GM20000 (cell line): ENCODE measurements around the gene UBTD1.

ENCODE experiments used
- DNase-seq: peaks from one replicate; pipeline ENCODE4 v3.0.0; 2012; ENCODE audit warnings: low spot score
- TF ChIP-seq, protein P1 (sequence below): IDR thresholded peaks from 2 replicates; pipeline ENCODE4 v1.5.1; 2012; ENCODE audit warnings: mild to moderate bottlenecking, control low read depth; ENCODE audit errors: extremely low read depth, missing control alignments

The UBTD1 gene

DNA sequence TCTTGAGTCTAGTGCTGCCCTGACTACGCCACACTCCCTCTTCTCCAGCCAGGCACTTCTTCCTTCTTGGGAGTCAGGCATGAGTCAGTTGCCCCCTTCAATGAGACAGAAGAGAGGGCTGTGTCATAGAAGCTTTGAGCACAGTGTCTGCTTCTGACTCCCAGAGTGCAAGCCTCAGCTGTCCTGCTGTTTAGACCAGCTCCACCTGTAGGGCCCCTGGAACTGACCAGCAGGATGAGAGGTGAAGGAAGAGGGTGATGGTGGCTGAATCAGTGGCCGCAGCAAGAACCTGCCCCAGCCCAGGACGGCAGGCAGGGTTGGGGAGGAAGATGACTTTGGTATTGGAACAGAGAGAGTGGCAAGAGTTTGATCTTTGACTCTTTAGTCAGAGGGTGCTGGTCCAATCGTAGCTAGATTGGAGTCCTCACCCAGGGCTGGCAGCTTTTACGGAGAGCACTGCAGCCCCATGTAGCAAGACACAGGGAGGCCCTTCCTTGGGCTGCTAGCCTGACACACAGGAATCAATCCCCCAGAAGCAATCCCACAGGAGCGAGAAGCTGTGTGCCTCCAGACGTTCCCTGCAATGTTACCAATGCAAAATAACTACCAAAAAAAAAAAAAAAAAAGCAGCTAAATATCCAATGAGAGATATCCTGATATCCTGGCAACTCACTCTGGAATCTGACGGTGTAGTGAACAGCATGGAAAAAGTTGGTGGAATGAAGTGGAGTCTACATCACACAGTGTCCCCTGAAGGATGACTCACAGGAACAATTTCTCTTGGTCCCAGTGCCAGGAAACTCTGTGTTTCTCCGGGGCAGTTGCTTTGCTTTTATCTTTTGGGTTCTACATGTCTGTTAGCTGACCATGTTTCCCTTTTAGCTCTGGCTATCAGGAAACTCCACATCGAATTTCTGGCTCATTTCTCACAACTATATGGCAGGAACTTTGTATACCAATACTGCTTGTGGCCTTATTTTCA lies 97.7 kb downstream of the UBTD1 start:
- DNase-seq, result no peak

DNA sequence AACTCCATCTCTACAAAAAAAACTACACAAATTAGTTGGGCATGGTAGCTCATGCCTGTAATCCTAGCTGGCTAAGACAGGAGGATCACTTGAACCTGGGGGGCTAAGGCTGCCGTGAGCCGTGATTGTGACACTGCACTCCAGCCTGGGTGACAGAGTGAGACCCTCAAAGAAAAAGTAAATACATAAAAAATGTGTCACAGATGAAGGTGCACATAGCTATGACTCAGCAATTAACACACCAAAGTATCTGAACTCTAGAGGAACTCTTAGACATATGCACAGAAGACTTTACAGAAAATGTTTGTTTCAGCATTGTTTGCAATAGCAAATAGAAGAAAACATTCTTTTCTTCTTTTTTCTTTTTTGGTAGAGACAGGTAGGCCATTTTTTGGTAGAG lies 99.1 kb downstream of the UBTD1 start:
- TF ChIP-seq, protein P1, sequence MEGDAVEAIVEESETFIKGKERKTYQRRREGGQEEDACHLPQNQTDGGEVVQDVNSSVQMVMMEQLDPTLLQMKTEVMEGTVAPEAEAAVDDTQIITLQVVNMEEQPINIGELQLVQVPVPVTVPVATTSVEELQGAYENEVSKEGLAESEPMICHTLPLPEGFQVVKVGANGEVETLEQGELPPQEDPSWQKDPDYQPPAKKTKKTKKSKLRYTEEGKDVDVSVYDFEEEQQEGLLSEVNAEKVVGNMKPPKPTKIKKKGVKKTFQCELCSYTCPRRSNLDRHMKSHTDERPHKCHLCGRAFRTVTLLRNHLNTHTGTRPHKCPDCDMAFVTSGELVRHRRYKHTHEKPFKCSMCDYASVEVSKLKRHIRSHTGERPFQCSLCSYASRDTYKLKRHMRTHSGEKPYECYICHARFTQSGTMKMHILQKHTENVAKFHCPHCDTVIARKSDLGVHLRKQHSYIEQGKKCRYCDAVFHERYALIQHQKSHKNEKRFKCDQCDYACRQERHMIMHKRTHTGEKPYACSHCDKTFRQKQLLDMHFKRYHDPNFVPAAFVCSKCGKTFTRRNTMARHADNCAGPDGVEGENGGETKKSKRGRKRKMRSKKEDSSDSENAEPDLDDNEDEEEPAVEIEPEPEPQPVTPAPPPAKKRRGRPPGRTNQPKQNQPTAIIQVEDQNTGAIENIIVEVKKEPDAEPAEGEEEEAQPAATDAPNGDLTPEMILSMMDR, result no peak
- DNase-seq, result no peak

More for the DNA sequence above, 97.7 kb downstream of the UBTD1 start:
- TF ChIP-seq, protein P1, result no peak

DNA sequence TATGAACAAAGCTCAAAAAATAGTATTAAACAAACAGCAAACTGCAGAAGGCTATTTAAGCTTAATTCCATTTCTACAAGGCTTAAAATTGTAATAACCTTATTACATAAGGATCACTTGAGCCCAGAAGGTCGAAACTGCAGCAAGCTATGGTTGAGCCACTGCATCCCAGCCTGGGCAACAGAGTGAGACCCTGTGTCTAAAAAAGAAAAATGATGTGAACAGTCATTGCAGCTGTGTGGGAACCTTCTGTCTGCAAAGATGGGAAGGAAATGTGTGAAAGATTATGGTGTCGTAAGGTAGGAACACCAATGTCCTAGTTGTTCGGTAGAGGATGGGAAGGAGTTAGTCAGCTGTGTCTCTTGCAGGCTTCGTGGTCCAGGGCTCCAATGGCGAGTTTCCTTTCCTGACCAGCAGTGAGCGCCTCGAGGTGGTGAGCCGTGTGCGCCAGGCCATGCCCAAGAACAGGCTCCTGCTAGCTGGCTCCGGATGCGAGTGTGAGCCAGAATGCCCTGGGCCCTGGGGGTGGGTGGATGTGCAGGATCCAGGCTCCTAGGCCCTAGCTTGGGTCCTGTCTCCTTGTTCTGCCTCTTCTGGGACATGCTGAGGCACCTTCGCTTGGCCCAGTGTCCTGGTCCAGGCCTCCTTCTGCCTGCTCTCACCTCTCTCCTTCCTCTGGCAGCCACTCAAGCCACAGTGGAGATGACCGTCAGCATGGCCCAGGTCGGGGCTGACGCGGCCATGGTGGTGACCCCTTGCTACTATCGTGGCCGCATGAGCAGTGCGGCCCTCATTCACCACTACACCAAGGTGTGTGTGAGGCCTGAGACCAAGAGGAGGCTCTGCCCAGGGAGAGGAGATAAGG lies 99.9 kb downstream of the UBTD1 start:
- TF ChIP-seq, protein P1, result no peak

DNA sequence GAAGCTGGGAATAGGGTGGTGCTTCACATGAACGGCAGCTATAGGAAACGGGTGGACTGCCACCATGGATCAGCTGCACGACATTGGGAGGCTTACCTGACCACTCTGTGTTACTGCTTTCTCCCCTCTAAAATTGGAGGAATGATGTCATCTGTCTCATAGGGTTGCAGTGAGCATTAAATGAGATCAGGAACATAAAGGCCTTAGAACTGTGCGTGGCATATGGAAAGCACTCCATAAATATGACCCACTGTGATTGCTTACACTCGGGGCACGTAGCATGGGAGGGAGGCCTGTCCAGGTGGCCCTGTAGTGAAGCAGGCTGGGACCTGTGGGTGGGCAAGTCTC lies 100.5 kb downstream of the UBTD1 start:
- DNase-seq, result no peak
- TF ChIP-seq, protein P1, result no peak

More for the DNA sequence above, 99.9 kb downstream of the UBTD1 start:
- DNase-seq, result no peak

DNA sequence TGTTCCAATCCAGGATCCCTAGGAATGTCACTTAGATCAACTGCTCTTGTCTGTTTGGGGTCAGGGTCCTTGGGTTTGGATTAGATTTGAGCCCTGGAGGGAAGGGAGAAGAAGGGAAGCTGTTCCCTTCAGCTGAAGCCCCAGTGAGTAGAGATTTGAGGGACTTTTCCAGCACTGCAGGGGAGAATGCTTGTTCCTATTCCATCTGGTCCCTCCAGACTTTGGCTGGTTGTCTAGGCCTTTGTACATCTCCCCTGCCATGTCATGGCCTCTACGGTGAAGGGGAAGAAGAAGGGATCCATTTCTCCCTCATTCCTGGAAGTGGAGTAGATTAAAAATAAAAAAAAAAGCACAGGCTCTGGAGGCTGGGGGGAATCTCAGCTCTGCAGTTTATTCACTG lies 101.9 kb downstream of the UBTD1 start:
- no peak for DNase-seq
- TF ChIP-seq, protein P1, result no peak

DNA sequence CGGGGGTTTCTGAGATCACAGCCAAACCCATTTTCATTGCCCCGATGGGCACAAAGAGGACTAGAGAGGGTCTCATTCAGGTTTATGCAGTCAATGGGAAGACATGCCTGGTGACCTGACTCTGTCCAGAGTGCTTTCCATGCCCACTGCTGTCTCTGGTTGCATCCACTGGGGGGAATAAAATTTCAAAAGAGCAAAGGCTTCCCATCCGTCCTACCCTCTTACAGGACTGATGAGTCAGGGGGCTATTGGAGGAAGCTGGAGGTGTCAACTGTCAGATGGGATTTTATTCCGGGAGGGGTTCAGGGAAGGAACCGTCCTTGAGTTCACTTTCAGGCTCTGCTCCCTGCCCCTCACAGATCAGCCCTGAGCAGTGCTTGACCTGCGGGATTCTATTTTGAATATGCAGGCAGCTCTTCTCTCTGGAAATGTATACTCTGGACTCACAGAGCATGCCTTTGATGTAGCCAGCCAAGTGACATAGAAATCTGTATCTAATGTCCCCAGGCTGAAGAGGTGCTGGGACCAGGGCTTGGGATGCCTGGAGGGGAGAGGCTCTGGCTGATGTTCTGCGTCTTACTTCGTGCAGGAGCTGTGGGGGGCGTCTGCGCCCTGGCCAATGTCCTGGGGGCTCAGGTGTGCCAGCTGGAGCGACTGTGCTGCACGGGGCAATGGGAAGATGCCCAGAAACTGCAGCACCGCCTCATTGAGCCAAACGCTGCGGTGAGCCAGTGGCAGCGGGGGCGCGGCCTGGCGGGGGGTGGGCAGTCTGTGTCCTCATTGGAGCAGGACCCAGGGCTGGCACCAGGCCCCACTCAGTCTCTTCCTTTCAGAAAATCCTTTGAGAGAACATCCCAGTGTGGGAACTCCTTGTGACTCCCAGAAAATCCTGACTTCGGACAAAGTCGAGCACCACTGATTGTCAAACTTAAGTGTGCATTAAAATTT lies 102.8 kb downstream of the UBTD1 start:
- TF ChIP-seq, protein P1, result no peak
- no peak for DNase-seq
